H1 (cell line): Measurements from ENCODE around the gene SLC9A3. TPM values are rescaled to one million over a fixed set of nuclear protein-coding genes. Genes with fewer than 3 reads are reported as not detected.

Experiments used
- ATF2 ChIP-seq: IDR thresholded peaks from 2 replicates; pipeline ENCODE4 v1.6.1; 2012; ENCODE audit warnings: low read length, inconsistent platforms
- EGR1 ChIP-seq: IDR thresholded peaks from 2 replicates; pipeline ENCODE4 v1.6.1; 2011; ENCODE audit warnings: low read depth, low read length, borderline replicate concordance
- GABPA ChIP-seq: IDR thresholded peaks from 2 replicates; pipeline ENCODE4 v1.6.1; 2011; ENCODE audit warnings: mild to moderate bottlenecking, low read length, moderate library complexity, borderline replicate concordance; ENCODE audit not compliant: insufficient read depth
- MAFK ChIP-seq: IDR thresholded peaks from 2 replicates; pipeline ENCODE4 v1.6.1; 2012; ENCODE audit warnings: low read depth, mild to moderate bottlenecking, improper control_type of control experiment, low read length
- RFX5 ChIP-seq: IDR thresholded peaks from 2 replicates; pipeline ENCODE4 v1.6.1; 2011; ENCODE audit warnings: low read depth, low read length, improper control_type of control experiment, borderline replicate concordance
- TCF12 ChIP-seq: IDR thresholded peaks from 2 replicates; pipeline ENCODE4 v1.6.1; 2011; ENCODE audit warnings: low read depth, mild to moderate bottlenecking, low read length
- polyA plus RNA-seq, 7 experiments: library from polyadenylated mRNA; depleted of rRNA in 3 of 7; stranded (reverse) in 5 of 7; unstranded in 2 of 7; fragments of >200 nt in 5 of 7; fragments of 200-250 nt in 2 of 7; gene quantifications; 1 replicate in 5 of 7; 2 replicates in 1 of 7; 4 replicates in 1 of 7; pipeline versions ENCODE4 v1.2.1 to v1.2.3, GENCODE V29; 2011 to 2013; ENCODE audit warnings: missing spikeins in 2 of 7, mixed read lengths in 2 of 7
- total RNA-seq: library from RNA; stranded (reverse); fragmentation: NEBNext Ultra II Directional; extraction: Animal tissue kit (Norgen Biotek cat#: 25700); gene quantifications from 2 replicates; pipeline ENCODE4 v1.2.1, GENCODE V29; 2021

The SLC9A3 gene
- total and polyA plus RNA-seq, 2 of the 8 experiments (the other 6 are each of a cell fraction or from before 2014, with no cell fraction given), result 0.95 to 1.0 TPM

GRCh38 chr5:439181-439580 lies 85.1 kb downstream of the SLC9A3 start (continued):
- TF ChIP-seq ATF2 (no peak), MAFK (no peak), GABPA (no peak), RFX5 (no peak), EGR1 (no peak), TCF12 (no peak)
